WTC11 (cell line): Measurements from ENCODE around the gene IGFN1. TPM values are rescaled to one million over a fixed set of nuclear protein-coding genes. Genes with fewer than 3 reads are reported as not detected.

Experiments used
- ATAC-seq: fragments of 200-7000 bp; cut with Tn5 transposase; 2 replicates; pipeline ENCODE4 v1.10.0; 2021; ENCODE audit warnings: mild to moderate bottlenecking, moderate library complexity
- CTCF ChIA-PET: fragments of 300-600 bp; sonication (Branson Sonifier 250); formaldehyde crosslinking; loops from one replicate; lab custom pipeline; 2021; ENCODE audit warnings: antibody characterized with exemption; lab: Charles Lee
- POLR2A ChIA-PET: fragments of 350-600 bp; sonication (Branson Sonifier 250); formaldehyde crosslinking; loops from one replicate; lab custom pipeline; 2021; ENCODE audit warnings: antibody characterized with exemption; lab: Charles Lee
- DNase-seq: peaks from one replicate; pipeline ENCODE4 v3.0.0; 2021; ENCODE audit warnings: low spot score
- H3K27ac Mint-ChIP-seq: 2 replicates; pipeline ENCODE4 v1.8.0; 2021; ENCODE audit warnings: mixed read lengths
- H3K27me3 Mint-ChIP-seq: 2 replicates; pipeline ENCODE4 v1.8.0; 2021; ENCODE audit warnings: low read depth, mild to moderate bottlenecking, moderate library complexity, mixed read lengths
- H3K36me3 Mint-ChIP-seq: 2 replicates; pipeline ENCODE4 v1.8.0; 2021; ENCODE audit warnings: mixed read lengths
- H3K4me1 Mint-ChIP-seq: 2 replicates; pipeline ENCODE4 v1.8.0; 2022; ENCODE audit warnings: mixed read lengths
- H3K4me3 Mint-ChIP-seq: 2 replicates; pipeline ENCODE4 v1.8.0; 2021; ENCODE audit warnings: mild to moderate bottlenecking, moderate library complexity, mixed read lengths
- H3K9me3 Mint-ChIP-seq: 2 replicates; pipeline ENCODE4 v1.8.0; 2021; ENCODE audit warnings: mixed read lengths
- ARID4B ChIP-seq: sonication (generic); formaldehyde crosslinking; IDR thresholded peaks from 2 replicates; pipeline ENCODE4 v1.8.0; 2023; ENCODE audit warnings: missing genetic modification reagents, mild to moderate bottlenecking, borderline replicate concordance
- HMGXB4 ChIP-seq: sonication (generic); formaldehyde crosslinking; IDR thresholded peaks from 2 replicates; pipeline ENCODE4 v1.8.1; 2023; ENCODE audit warnings: mild to moderate bottlenecking, moderate library complexity, missing genetic modification reagents
- JUN ChIP-seq: sonication (generic); formaldehyde crosslinking; IDR thresholded peaks from 2 replicates; pipeline ENCODE4 v1.8.0; 2023; ENCODE audit warnings: mild to moderate bottlenecking, missing genetic modification reagents
- ZBTB21 ChIP-seq: sonication (generic); formaldehyde crosslinking; IDR thresholded peaks from 2 replicates; pipeline ENCODE4 v1.8.1; 2023; ENCODE audit warnings: mild to moderate bottlenecking, missing genetic modification reagents, borderline replicate concordance
- ZMAT4 ChIP-seq: fragments of 250-450 bp; sonication (Bioruptor Pico); IDR thresholded peaks from 2 replicates; pipeline ENCODE4 v1.9.0; 2021; ENCODE audit warnings: mild to moderate bottlenecking
- total RNA-seq: library from RNA; stranded (reverse); gene quantifications from 3 replicates; pipeline ENCODE4 v1.2.3, GENCODE V29; 2021
- TF ChIP-seq, protein P1 (sequence below): fragments of 200-600 bp; IDR thresholded peaks from 2 replicates; pipeline ENCODE4 v1.8.0; 2022; ENCODE audit warnings: antibody characterized with exemption
- TF ChIP-seq, protein P2 (sequence below): sonication (generic); formaldehyde crosslinking; IDR thresholded peaks from 2 replicates; pipeline ENCODE4 v1.8.0; 2022; ENCODE audit warnings: mild to moderate bottlenecking, missing genetic modification reagents
- TF ChIP-seq, protein P3 (sequence below): fragments of 250-450 bp; sonication (Bioruptor Pico); IDR thresholded peaks from 2 replicates; pipeline ENCODE4 v1.9.0; 2021; ENCODE audit warnings: moderate library complexity, mild to moderate bottlenecking, inconsistent platforms, borderline replicate concordance

The IGFN1 gene
- total RNA-seq, 1 experiment from 2014 or later, result 0.11 TPM

DNA sequence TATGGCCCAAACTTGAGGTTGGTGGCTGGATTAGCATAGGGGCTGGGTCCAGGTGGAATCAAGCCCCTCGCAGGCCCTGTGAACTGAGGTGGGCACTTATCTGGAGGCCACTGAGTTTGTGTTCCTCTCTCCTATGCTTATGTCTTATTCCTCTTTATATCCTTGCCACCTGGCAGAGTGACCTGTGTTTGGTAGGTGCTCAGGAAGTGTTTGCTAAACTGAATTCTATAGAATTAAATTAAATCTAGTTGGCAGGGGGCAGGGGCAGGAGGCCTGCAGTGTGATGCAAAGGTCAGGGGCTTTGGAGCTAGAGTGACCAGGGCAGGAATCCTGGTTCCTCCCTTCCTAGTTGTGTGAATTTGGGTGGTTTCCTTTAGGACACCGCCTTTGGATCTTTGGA lies 35.3 kb upstream of the IGFN1 start:
- H3K27ac Mint-ChIP-seq, result no peak overlapping the region

More for the DNA sequence above, 35.3 kb upstream of the IGFN1 start:
- Mint-ChIP-seq H3K27me3 (0 out of 2 replicates have a peak, but pooled peaks cover 2% of the 10 kb centered on the region), H3K36me3 (peaks cover 23% of the 10 kb centered on the region), H3K4me1 (peaks cover 17% of the 10 kb centered on the region), H3K9me3 (peaks cover 3% of the 10 kb centered on the region; the same call in 1 of the 2 replicates), H3K4me3 (no peak overlapping the region)
- DNase-seq, result no peak
- no peak for ATAC-seq
- ChIA-PET CTCF (interaction anchor here (1.0 to 1.6 kb wide), 3 partner anchors 68 to 280 kb away, joined by 3 to 9 read pairs (median 3); no protein-coding TSS in a partner anchor), POLR2A (no interaction called here)
- TF ChIP-seq, protein P1, sequence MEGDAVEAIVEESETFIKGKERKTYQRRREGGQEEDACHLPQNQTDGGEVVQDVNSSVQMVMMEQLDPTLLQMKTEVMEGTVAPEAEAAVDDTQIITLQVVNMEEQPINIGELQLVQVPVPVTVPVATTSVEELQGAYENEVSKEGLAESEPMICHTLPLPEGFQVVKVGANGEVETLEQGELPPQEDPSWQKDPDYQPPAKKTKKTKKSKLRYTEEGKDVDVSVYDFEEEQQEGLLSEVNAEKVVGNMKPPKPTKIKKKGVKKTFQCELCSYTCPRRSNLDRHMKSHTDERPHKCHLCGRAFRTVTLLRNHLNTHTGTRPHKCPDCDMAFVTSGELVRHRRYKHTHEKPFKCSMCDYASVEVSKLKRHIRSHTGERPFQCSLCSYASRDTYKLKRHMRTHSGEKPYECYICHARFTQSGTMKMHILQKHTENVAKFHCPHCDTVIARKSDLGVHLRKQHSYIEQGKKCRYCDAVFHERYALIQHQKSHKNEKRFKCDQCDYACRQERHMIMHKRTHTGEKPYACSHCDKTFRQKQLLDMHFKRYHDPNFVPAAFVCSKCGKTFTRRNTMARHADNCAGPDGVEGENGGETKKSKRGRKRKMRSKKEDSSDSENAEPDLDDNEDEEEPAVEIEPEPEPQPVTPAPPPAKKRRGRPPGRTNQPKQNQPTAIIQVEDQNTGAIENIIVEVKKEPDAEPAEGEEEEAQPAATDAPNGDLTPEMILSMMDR, result no peak
- TF ChIP-seq HMGXB4 (CRISPR knock-in tag) (no peak), ARID4B (no peak), ZMAT4 (CRISPR knock-in tag) (no peak), ZBTB21 (CRISPR knock-in tag) (no peak), JUN (CRISPR knock-in tag) (no peak)
- TF ChIP-seq, protein P2, sequence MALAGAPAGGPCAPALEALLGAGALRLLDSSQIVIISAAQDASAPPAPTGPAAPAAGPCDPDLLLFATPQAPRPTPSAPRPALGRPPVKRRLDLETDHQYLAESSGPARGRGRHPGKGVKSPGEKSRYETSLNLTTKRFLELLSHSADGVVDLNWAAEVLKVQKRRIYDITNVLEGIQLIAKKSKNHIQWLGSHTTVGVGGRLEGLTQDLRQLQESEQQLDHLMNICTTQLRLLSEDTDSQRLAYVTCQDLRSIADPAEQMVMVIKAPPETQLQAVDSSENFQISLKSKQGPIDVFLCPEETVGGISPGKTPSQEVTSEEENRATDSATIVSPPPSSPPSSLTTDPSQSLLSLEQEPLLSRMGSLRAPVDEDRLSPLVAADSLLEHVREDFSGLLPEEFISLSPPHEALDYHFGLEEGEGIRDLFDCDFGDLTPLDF (CRISPR knock-in tag), result no peak
- TF ChIP-seq, protein P3, sequence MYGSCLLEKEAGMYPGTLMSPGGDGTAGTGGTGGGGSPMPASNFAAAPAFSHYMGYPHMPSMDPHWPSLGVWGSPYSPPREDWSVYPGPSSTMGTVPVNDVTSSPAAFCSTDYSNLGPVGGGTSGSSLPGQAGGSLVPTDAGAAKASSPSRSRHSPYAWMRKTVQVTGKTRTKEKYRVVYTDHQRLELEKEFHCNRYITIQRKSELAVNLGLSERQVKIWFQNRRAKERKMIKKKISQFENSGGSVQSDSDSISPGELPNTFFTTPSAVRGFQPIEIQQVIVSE (CRISPR knock-in tag), result no peak
